Stomach smooth muscle (tissue), 2 donors: ENCODE results near the gene TIMM23B.
"Not testable (repeated sequence)": the region's sequence is repeated elsewhere in the genome, so short reads cannot be mapped to it uniquely, and the experiment has no call there.

Experiments
- H3K27ac ChIP-seq: one replicate; pipeline ENCODE4 v1.7.0; 2013; ENCODE audit warnings: mild to moderate bottlenecking, low read length, inconsistent platforms
- H3K27me3 ChIP-seq, 2 donors: one replicate each; pipeline ENCODE4 v1.7.0; 2013; ENCODE audit warnings: low read length in 2 of 2; ENCODE audit not compliant: insufficient read depth in 2 of 2, control insufficient read depth in 1 of 2
- H3K36me3 ChIP-seq, 2 donors: one replicate each; pipeline ENCODE4 v1.7.0; 2013; ENCODE audit warnings: low read length in 2 of 2; ENCODE audit not compliant: control insufficient read depth in 2 of 2, insufficient read depth in 2 of 2
- H3K4me1 ChIP-seq: one replicate; pipeline ENCODE4 v1.7.0; 2013; ENCODE audit warnings: low read length; ENCODE audit not compliant: control insufficient read depth, insufficient read depth
- H3K4me3 ChIP-seq, 2 donors: one replicate each; pipeline ENCODE4 v1.7.0; 2013; ENCODE audit warnings: low read length in 2 of 2
- H3K9ac ChIP-seq, 2 donors: one replicate each; pipeline ENCODE4 v1.7.0; 2013; ENCODE audit warnings: low read length in 2 of 2, mild to moderate bottlenecking in 1 of 2
- H3K9me3 ChIP-seq, 2 donors: one replicate each; pipeline ENCODE4 v1.7.0; 2013; ENCODE audit warnings: low read length in 2 of 2; ENCODE audit not compliant: control insufficient read depth in 2 of 2
- donor health status: healthy.
- donor health status: Pancreatic carcinoma.

TIMM23B gene

DNA sequence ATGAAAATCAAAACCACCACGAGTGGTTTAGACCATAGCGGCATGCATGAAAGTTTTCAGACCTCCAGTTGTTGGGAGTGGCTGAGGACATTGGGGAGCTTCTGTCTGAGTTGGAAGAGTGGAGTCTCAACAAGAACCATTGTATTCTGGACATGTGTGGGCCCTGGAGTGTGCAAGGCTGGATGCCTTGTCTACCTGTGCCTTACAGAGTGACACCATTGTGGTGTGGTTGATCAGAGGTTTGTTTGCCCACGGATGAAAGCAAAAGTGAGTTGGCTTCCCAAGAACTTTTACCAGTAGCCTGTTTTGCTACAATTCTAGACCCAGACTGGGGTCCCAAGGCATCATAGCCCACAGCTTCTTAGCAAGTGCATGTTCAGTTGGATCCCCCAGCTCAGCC lies 35.9 kb downstream of the TIMM23B start:
- not testable (repeated sequence) for H3K9ac ChIP-seq, H3K9me3 ChIP-seq, H3K27me3 ChIP-seq, H3K4me3 ChIP-seq, H3K27ac ChIP-seq, H3K36me3 ChIP-seq, H3K4me1 ChIP-seq

DNA sequence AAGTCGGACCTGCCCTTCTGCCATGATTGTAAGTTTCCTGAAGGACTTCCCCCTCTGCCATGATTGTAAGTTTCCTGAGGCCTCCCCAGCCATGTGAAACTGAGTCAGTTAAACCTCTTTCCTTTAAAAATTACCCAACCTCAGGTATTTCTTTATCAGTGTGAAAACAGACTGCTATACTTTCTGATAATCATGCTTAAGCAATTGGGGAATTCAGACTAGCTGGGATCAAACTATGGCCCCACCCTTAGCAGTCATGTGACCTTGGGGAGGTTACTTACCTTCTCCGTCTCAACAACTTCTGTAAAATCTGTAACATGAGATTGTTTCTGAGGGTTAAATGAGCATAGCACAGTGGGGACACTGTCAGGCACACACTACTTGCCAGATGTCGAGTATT lies 45.4 kb downstream of the TIMM23B start:
- H3K27ac ChIP-seq, H3K9ac ChIP-seq, H3K9me3 ChIP-seq, H3K4me1 ChIP-seq, H3K4me3 ChIP-seq, H3K27me3 ChIP-seq, H3K36me3 ChIP-seq: not testable (repeated sequence)

- H3K27me3 ChIP-seq, H3K27ac ChIP-seq, H3K4me1 ChIP-seq, H3K9me3 ChIP-seq, H3K36me3 ChIP-seq, H3K4me3 ChIP-seq, H3K9ac ChIP-seq: not testable (repeated sequence)
Observed at GRCh38 chr10:49988376-49988775, 46.5 kb downstream of the TIMM23B start, which contains the start of gene AGAP6. AGAP6 (plus strand) TSS chr10:49988406; CDS start chr10:49988716, 310 bp downstream.

DNA sequence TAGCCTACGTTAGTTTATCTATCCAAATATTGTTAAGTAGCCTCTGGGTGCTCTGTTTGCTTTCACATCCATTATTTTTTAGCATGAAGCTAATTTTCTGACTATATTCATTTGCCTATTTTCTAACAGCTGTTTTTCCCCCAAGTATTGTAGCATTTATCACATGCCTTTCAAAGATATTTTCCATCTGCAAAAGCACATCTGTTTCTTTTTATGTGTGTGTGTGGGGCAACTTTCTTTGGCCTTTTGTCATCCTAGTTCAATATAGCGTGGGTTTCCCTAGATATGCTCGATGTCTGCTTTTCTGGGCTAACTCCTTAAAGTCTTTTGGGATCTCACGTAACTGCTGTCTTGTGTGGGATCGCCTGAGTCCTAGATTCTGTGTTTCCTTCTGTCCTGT lies 53.5 kb downstream of the TIMM23B start:
- H3K9ac ChIP-seq, H3K36me3 ChIP-seq, H3K27ac ChIP-seq, H3K4me1 ChIP-seq, H3K27me3 ChIP-seq, H3K9me3 ChIP-seq, H3K4me3 ChIP-seq: not testable (repeated sequence)

GRCh38 chr10:50014024-50014423 lies 72.2 kb downstream of the TIMM23B start:
- not testable (repeated sequence) for H3K9me3 ChIP-seq, H3K9ac ChIP-seq

GRCh38 chr10:50015596-50016220 lies 73.9 kb downstream of the TIMM23B start:
- not testable (repeated sequence) for H3K9me3 ChIP-seq, H3K9ac ChIP-seq, H3K27me3 ChIP-seq, H3K4me1 ChIP-seq, H3K27ac ChIP-seq, H3K36me3 ChIP-seq, H3K4me3 ChIP-seq

More at GRCh38 chr10:50014024-50014423, 72.2 kb downstream of the TIMM23B start:
- H3K27ac ChIP-seq, H3K4me3 ChIP-seq, H3K36me3 ChIP-seq, H3K27me3 ChIP-seq, H3K4me1 ChIP-seq: not testable (repeated sequence)

DNA sequence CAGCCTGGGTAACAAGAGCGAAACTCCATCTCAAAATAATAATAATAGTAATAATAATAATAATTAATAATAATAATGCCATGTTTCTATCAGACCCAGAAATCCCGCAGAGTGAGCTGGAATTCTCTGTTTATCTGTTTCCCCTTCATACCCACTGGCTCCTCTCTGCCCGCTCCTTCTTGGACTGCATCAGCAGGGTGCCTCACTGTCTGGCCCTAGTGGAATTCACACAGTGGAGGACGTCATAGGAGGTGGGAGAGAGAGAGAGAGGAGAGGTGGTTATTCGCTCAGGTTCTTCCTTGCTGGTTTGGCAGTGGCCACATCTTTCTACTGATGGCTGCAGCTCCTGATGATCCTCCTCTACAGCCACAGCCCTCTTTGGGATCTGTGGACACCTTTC lies 75.1 kb downstream of the TIMM23B start:
- H3K4me1 ChIP-seq, H3K36me3 ChIP-seq, H3K27me3 ChIP-seq, H3K4me3 ChIP-seq, H3K9me3 ChIP-seq, H3K9ac ChIP-seq, H3K27ac ChIP-seq: not testable (repeated sequence)

GRCh38 chr10:50017646-50018045 lies 75.8 kb downstream of the TIMM23B start:
- not testable (repeated sequence) for H3K4me1 ChIP-seq, H3K27ac ChIP-seq, H3K27me3 ChIP-seq, H3K9ac ChIP-seq, H3K36me3 ChIP-seq, H3K4me3 ChIP-seq, H3K9me3 ChIP-seq

DNA sequence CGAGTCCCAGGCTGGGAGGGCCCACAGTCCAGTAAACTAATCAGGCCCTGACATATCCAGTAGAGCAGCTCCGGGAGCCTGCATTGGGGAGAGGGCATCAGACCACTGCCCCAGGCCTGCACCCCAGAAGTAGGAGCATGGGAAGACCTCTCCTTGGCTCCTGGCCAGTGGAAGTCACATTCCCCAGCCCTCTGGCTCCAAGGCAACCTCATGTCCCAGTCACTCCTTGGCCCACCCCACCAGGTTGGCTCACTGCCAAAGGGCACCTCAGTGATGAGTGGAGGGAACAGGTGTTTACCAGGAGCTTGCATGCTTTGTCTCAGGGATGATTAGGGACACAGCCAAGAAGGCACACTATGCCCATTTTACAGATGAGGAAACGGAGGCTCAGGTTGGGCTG lies 77.4 kb downstream of the TIMM23B start:
- H3K4me3 ChIP-seq, H3K9ac ChIP-seq, H3K9me3 ChIP-seq, H3K36me3 ChIP-seq, H3K27me3 ChIP-seq, H3K27ac ChIP-seq, H3K4me1 ChIP-seq: not testable (repeated sequence)

GRCh38 chr10:50020451-50021024 lies 78.7 kb downstream of the TIMM23B start:
- H3K4me1 ChIP-seq, H3K4me3 ChIP-seq, H3K27me3 ChIP-seq, H3K27ac ChIP-seq, H3K9ac ChIP-seq, H3K36me3 ChIP-seq, H3K9me3 ChIP-seq: not testable (repeated sequence)

DNA sequence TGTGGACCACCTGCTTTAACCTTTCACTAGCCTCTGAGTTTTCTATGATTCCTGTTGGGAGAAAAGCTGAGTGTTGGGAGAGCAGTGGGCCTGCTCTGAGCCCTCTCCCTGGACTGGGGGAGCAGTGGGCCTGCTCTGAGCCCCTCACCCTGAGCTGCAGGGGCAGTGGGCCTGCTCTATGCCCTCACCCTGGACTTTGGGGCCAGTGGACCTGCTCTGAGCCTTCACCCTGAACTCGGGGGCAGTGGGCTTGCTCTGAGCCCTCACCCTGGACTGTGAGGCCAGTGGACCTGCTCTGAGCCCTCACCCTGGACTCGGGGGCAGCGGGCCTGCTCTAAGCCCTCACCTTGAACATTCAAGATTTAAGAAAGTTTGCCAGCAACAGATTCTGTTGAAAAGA lies 79.8 kb downstream of the TIMM23B start:
- no peaks in the 10 kb centered on the region for H3K4me1 ChIP-seq
- no peaks in the 10 kb centered on the region for H3K36me3 ChIP-seq
- H3K27me3 ChIP-seq, result peaks cover 7 to 11% of the 10 kb centered on the region in 2 donors
- no peaks in the 10 kb centered on the region for H3K9me3 ChIP-seq
- no peak overlapping the region for H3K9ac ChIP-seq
- H3K4me3 ChIP-seq, result no peak overlapping the region
- H3K27ac ChIP-seq, result no peak overlapping the region
